SK-N-SH treated with all-trans-retinoic acid at 6 μM for 48 hours (cell line): Measurements from ENCODE around the gene CRNN.

ENCODE experiments used
- ATAC-seq: fragments of 200-7000 bp; cut with Tn5 transposase; 3 replicates; pipeline ENCODE4 v1.9.1; 2020; ENCODE audit warnings: mild to moderate bottlenecking, moderate library complexity
- ARNTL ChIP-seq: fragments of 450-650 bp; formaldehyde crosslinking; IDR thresholded peaks from 2 replicates; pipeline ENCODE4 v1.5.0; 2020; ENCODE audit warnings: low read depth, mild to moderate bottlenecking, moderate library complexity, borderline replicate concordance
- BACH2 ChIP-seq: fragments of 250-450 bp; sonication (Bioruptor Pico); IDR thresholded peaks from 2 replicates; pipeline ENCODE4 v1.9.0; 2021; ENCODE audit warnings: mild to moderate bottlenecking, borderline replicate concordance
- CREB5 ChIP-seq: fragments of 250-450 bp; sonication (Bioruptor Pico); IDR thresholded peaks from 2 replicates; pipeline ENCODE4 v1.5.1; 2020; ENCODE audit warnings: low read depth, mild to moderate bottlenecking, moderate library complexity
- CSRNP3 ChIP-seq: fragments of 250-450 bp; sonication (Bioruptor Pico); IDR thresholded peaks from 2 replicates; pipeline ENCODE4 v1.5.1; 2021; ENCODE audit warnings: mild to moderate bottlenecking, moderate library complexity
- ESRRG ChIP-seq: fragments of 250-450 bp; sonication (Bioruptor Pico); IDR thresholded peaks from 2 replicates; pipeline ENCODE4 v1.6.1; 2021; ENCODE audit warnings: mild to moderate bottlenecking
- GLIS3 ChIP-seq: fragments of 250-450 bp; sonication (Bioruptor Pico); IDR thresholded peaks from 2 replicates; pipeline ENCODE4 v1.5.0; 2020; ENCODE audit warnings: mild to moderate bottlenecking, moderate library complexity
- ISL1 ChIP-seq: fragments of 250-450 bp; sonication (Bioruptor Pico); IDR thresholded peaks from 2 replicates; pipeline ENCODE4 v2.1.2; 2022; ENCODE audit warnings: mild to moderate bottlenecking, moderate library complexity
- OSR1 ChIP-seq: fragments of 250-450 bp; sonication (Bioruptor Pico); IDR thresholded peaks from 2 replicates; pipeline ENCODE4 v1.8.0; 2022; ENCODE audit warnings: moderate library complexity, mild to moderate bottlenecking, inconsistent platforms
- PATZ1 ChIP-seq: fragments of 250-450 bp; sonication (Bioruptor Pico); IDR thresholded peaks from 2 replicates; pipeline ENCODE4 v1.8.0; 2020; ENCODE audit warnings: mild to moderate bottlenecking, moderate library complexity, borderline replicate concordance
- POU6F1 ChIP-seq: fragments of 250-450 bp; sonication (Bioruptor Pico); IDR thresholded peaks from 2 replicates; pipeline ENCODE4 v1.8.0; 2021; ENCODE audit warnings: low read depth, mild to moderate bottlenecking, moderate library complexity, borderline replicate concordance
- PPARA ChIP-seq: fragments of 250-450 bp; sonication (Bioruptor Pico); IDR thresholded peaks from 2 replicates; pipeline ENCODE4 v1.5.0; 2020; ENCODE audit warnings: mild to moderate bottlenecking, borderline replicate concordance
- RARB ChIP-seq: fragments of 250-450 bp; sonication (Bioruptor Pico); IDR thresholded peaks from 2 replicates; pipeline ENCODE4 v1.8.0; 2021; ENCODE audit warnings: mild to moderate bottlenecking, moderate library complexity
- TCF4 ChIP-seq: fragments of 250-450 bp; sonication (Bioruptor Pico); IDR thresholded peaks from 2 replicates; pipeline ENCODE4 v1.8.0; 2021; ENCODE audit warnings: mild to moderate bottlenecking, moderate library complexity, borderline replicate concordance
- TOX ChIP-seq: fragments of 250-450 bp; sonication (Bioruptor Pico); IDR thresholded peaks from 2 replicates; pipeline ENCODE4 v1.8.0; 2021; ENCODE audit warnings: mild to moderate bottlenecking, moderate library complexity, borderline replicate concordance
- TSHZ2 ChIP-seq: fragments of 250-450 bp; sonication (Bioruptor Pico); IDR thresholded peaks from 2 replicates; pipeline ENCODE4 v1.5.0; 2020; ENCODE audit warnings: mild to moderate bottlenecking, moderate library complexity
- ZNF565 ChIP-seq: fragments of 450-650 bp; formaldehyde crosslinking; conservative IDR thresholded peaks from 2 replicates; pipeline ENCODE4 v1.5.0; 2020; ENCODE audit warnings: low read depth, mild to moderate bottlenecking, moderate library complexity
- ZNF8 ChIP-seq: fragments of 450-650 bp; formaldehyde crosslinking; IDR thresholded peaks from 2 replicates; pipeline ENCODE4 v1.5.0; 2020; ENCODE audit warnings: mild to moderate bottlenecking, moderate library complexity

CRNN gene

GRCh38 chr1:152410599-152410998, 3.5 kb downstream of the CRNN start (continued):
- TF ChIP-seq TCF4 (CRISPR knock-in tag) (no peak), RARB (CRISPR knock-in tag) (no peak), BACH2 (no peak), PATZ1 (CRISPR knock-in tag) (no peak), ZNF8 (CRISPR knock-in tag) (no peak), TOX (CRISPR knock-in tag) (no peak), PPARA (CRISPR knock-in tag) (no peak)

GRCh38 chr1:152410028-152410427, 4.0 kb downstream of the CRNN start:
- ATAC-seq: no peak
- TF ChIP-seq RARB (CRISPR knock-in tag) (no peak), GLIS3 (CRISPR knock-in tag) (no peak), TOX (CRISPR knock-in tag) (no peak), ISL1 (no peak)

GRCh38 chr1:152408664-152409063, 5.4 kb downstream of the CRNN start:
- ATAC-seq: no peak
- TF ChIP-seq CSRNP3 (CRISPR knock-in tag): no peak
- no peak for TF ChIP-seq ESRRG (CRISPR knock-in tag)
- TF ChIP-seq PPARA (CRISPR knock-in tag): no peak
- TF ChIP-seq ISL1: no peak
- no peak for TF ChIP-seq OSR1 (CRISPR knock-in tag)
- TF ChIP-seq TSHZ2: no peak
- TF ChIP-seq GLIS3 (CRISPR knock-in tag): no peak
- TF ChIP-seq ZNF565 (CRISPR knock-in tag): no peak
- TF ChIP-seq PATZ1 (CRISPR knock-in tag): no peak
- no peak for TF ChIP-seq TOX (CRISPR knock-in tag)
- no peak for TF ChIP-seq RARB (CRISPR knock-in tag)
- TF ChIP-seq ZNF8 (CRISPR knock-in tag): no peak
- TF ChIP-seq POU6F1: no peak
- no peak for TF ChIP-seq ARNTL (CRISPR knock-in tag)
- no peak for TF ChIP-seq TCF4 (CRISPR knock-in tag)
- no peak for TF ChIP-seq CREB5 (CRISPR knock-in tag)
